Stimulated activated CD8-positive, alpha-beta memory T cell treated with anti-CD3 and anti-CD28 coated beads, Interleukin-12 subunit alpha, Interleukin-12 subunit beta, amount 100 ng/mL, for 1 hour (primary cell): ENCODE data around the gene CYP17A1.
"Not testable (repeated sequence)": the region's sequence is repeated elsewhere in the genome, so short reads cannot be mapped to it uniquely, and the experiment has no call there.

Experiments used
- DNase-seq: peaks from one replicate; pipeline ENCODE4 v3.0.0-alpha.2; 2020; ENCODE audit warnings: low read depth

Gene CYP17A1, protein sequence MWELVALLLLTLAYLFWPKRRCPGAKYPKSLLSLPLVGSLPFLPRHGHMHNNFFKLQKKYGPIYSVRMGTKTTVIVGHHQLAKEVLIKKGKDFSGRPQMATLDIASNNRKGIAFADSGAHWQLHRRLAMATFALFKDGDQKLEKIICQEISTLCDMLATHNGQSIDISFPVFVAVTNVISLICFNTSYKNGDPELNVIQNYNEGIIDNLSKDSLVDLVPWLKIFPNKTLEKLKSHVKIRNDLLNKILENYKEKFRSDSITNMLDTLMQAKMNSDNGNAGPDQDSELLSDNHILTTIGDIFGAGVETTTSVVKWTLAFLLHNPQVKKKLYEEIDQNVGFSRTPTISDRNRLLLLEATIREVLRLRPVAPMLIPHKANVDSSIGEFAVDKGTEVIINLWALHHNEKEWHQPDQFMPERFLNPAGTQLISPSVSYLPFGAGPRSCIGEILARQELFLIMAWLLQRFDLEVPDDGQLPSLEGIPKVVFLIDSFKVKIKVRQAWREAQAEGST

GRCh38 chr10:102837230-102837721 lies at the start of gene CYP17A1:
CYP17A1 (minus strand) TSS chr10:102837413; CDS start chr10:102837361, 52 bp downstream.
- no peak for DNase-seq

DNA sequence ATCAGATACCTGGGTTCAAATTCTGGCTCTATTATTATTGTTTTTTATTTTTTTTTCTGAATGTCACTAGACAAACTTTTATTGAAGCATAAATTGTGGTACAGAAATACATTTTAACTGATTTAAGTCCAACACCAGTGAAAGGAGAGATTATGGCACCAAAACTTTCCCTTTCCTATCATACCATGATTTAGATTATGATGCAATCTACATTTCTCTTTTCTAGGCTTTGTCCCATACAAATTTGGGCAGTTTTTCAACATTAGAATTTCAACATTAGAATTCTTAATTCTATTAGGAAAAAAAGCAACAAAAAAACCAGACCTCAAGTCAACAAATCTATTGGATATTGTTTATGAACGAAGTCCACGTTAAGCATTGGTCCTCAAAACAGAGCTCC lies 43.0 kb upstream of the CYP17A1 start:
- DNase-seq: no peak

- no peak for DNase-seq
Observed at GRCh38 chr10:102878629-102879028, 41.4 kb upstream of the CYP17A1 start.

- no peak for DNase-seq
Observed at GRCh38 chr10:102876747-102877153, 39.5 kb upstream of the CYP17A1 start.

- DNase-seq: no peak
Observed at GRCh38 chr10:102872163-102872562, 35.0 kb upstream of the CYP17A1 start.

DNA sequence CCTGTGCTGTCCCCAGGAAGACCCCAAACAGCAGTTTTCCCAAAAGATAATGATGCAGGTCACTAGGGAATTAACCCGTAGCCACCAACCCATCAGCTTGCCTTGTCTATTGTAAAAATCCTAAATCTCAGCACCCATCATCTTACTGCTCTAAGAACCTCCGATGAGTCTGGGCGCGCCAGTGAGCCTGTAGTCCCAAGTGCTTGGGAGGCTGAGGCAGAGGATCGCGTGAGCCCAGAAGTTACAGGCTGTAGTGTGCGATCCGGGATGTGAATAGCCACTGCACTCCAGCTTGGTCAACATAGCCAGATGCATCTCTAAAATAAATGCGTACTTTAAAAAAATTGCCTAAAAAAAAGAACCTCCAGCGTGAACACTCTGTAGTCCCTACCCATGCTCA lies 33.0 kb upstream of the CYP17A1 start:
- DNase-seq: no peak

- no peak for DNase-seq
Observed at GRCh38 chr10:102869258-102870198, 32.3 kb upstream of the CYP17A1 start, which contains the start of gene AS3MT. AS3MT (plus strand) TSS chr10:102869470; CDS start chr10:102869593, 123 bp downstream.

DNA sequence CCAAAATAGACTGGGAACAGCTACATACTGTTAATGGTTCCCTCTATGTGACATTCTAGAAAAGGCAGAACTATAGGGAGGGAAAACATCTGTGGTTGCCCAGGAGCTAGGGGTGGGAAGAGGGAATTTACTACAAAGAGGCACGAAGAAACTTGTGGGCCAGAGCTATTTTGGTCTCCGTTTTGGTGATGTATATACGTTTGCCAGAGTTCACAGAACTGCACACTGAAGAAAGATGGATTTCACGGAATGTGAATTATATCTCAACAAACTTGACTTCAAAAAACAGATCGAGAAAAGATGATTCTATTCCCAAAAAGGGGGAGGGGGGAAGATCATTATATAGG lies 31.7 kb upstream of the CYP17A1 start:
- no peak for DNase-seq

- no peak for DNase-seq
Observed at GRCh38 chr10:102865620-102866019, 28.4 kb upstream of the CYP17A1 start.

DNA sequence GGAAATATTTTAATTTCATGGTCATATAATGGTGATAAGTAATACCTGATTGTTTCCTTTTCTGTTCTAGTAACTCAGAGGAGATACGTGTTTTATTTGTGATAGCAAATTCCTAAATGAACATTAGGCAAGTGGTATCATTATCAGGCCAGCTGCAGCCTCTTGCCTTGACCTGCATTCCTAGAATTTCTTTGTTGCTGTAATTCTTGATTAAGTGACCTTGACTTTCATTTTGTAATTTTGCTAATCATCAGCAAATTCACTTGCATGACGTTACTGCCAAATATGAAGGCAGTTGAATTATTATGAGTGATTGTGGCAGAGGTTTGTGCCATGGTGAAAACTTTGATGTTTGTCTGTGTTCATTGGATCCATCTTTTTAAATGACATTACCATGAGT lies 26.4 kb upstream of the CYP17A1 start:
- DNase-seq: no peak

DNA sequence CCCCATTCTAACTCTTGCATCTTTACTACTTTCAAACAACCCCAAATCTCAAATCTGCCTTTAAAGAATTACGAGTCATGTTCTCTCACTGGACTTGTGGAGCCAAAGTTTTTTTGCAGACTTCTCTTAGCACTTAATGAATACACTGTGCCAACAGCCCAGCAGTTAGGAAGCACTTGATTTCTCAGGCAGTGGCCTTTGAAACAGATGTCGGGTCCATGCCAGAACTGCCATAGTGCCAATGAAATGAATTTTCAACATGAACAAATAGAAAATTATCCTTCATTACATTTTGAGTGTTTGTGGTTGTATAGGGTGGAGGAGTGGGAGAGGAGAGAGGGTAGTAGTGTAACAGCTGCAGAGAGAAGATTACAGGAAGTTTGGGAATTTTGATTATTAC lies 22.7 kb upstream of the CYP17A1 start:
- no peak for DNase-seq

- no peak for DNase-seq
Observed at GRCh38 chr10:102856758-102857424, 19.7 kb upstream of the CYP17A1 start.

GRCh38 chr10:102855731-102856436 lies 18.7 kb upstream of the CYP17A1 start:
- not testable (repeated sequence) for DNase-seq

DNA sequence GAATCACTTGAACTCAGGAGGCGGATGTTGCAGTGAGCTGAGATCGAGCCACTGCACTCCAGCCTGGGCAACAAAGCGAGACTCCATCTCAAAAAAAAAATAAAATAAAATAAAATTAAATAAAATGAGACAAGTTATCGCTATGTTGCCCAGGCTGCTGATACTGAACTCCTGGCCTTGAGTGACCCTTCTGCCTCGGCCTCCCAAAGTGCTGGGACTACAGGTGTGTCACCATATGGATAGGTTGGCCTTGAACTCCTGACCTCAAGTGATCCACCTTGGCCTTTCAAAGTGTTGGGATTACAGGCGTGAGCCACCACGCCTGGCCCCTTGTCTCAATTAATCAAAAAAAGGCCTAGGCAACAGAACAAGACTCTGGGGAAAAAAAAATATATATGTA lies 16.0 kb upstream of the CYP17A1 start:
- DNase-seq: not testable (repeated sequence)

DNA sequence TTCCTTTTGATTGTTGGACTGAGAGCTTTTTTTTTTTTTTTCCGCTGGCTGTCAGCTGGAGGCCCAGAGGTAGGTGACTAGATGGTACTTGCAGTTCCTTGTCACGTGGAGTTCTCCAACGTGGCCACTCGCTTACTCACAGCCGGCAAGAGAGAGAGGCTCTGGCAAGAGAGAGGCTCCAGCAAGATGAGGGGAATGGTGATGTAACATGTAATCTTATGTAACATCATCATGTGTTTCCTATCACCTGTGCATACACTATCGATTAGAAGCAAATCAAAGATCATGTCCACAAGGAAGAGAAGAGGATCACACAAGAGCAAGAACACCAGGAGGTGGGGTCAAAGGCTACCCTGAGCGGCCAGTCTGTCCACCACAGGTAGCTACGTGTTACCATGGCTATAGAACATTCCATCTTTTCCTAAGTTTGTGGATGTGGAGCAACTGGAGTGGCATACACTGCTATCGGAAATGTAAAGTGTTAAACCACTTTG lies 12.9 kb upstream of the CYP17A1 start:
- no peak for DNase-seq

DNA sequence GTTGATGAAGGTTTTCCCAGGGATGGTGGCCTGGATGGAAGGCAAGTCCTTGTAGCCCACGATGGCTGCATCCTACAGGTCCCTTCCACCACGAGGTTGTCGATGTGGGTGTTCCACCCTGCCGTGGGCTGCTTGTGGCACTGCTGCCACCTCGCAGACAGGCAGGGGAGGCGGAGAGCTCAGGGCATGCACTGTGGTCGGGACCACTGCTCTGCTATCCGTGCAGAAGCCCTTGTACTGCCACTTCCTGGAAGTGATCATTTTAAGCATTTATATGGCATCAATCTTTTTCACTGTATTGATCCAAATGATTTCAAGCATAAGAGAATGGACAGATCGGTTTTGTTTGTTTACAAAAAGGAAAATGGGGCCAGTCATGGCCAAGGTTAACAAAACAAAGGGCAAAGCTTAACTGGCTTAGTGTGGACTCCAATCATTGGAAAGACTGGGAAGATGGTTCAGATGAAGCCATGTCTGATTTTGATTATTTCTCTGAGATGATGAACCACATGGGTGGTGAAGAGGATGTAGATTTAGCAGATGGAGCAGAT lies 8.2 kb upstream of the CYP17A1 start:
- no peak for DNase-seq

GRCh38 chr10:102844190-102844776 lies 7.1 kb upstream of the CYP17A1 start:
- not testable (repeated sequence) for DNase-seq

GRCh38 chr10:102843139-102843538 lies 5.9 kb upstream of the CYP17A1 start:
- DNase-seq: not testable (repeated sequence)

DNA sequence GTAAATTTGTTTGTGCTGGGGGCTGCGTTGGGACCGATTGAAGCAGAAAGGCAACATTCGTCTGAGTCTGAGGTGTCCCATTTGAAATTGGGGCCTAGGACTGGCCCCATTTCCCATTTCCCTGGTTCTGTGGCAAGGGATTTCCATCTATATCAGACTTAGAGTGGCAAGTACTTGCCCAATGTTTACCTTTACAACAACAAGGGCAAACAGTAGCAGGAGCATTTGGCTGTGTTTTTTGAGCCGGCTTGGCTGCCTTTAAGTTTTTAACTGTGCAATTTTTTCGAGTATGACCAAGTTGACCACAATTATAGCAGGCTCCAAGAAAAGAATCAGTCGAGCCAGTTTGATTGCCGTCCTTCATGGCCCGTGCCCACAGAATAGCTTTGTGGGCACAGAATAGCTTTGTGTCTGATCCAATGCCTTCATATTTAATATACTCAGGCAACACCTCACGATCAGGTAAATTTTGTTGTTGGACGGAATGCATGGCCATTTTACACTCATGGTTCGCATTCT lies 4.7 kb upstream of the CYP17A1 start:
- no peak for DNase-seq

DNA sequence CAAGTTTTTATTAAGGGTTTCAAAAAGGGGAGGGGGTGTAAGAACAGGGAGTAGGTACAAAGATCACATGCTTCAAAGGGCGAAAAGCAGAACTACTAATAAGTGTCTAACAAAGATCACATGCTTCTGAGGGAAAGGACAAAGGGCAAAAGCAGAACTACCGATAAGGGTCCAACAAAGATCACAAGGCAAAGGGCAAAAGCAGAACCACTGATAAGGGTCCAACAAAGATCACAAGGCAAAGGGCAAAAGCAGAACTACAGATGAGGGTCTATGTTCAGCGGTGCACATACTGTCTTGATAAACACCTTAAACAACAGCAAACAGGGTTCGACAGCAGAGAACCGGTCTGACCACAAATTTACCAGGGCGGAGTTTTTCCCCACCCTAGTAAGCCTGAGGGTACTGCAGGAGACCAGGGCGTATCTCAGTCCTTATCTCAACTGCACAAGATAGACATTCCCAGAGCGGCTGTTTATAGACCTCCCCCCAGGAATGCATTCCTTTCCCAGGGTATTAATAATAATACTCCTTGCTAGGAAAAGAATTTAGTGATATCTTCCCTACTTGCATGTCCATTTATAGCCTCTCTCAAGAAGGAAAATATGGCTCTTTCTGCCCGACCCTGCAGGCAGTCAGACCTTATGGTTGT lies 1.2 kb upstream of the CYP17A1 start:
- DNase-seq: not testable (repeated sequence)
